Activated naive CD8-positive, alpha-beta T cell treated with anti-CD3 and anti-CD28 coated beads, Interleukin-2, amount 10 ng/mL, durations not matched to agents 7 days and 5 days (primary cell): ENCODE data around the gene KLHL30. TPM values are rescaled to one million over a fixed set of nuclear protein-coding genes. Genes with fewer than 3 reads are reported as not detected.

Source experiments
- ATAC-seq: fragments of 150-1000 bp; cut with Tn5 transposase; one replicate; pipeline ENCODE4 v1.10.0; 2021; ENCODE audit warnings: low read depth, moderate library complexity
- POLR2A ChIA-PET: fragments of 350-600 bp; sonication (Branson Sonifier 250); formaldehyde crosslinking; loops from one replicate; lab custom pipeline; 2021; ENCODE audit warnings: antibody characterized with exemption; lab: Charles Lee
- DNase-seq: peaks from one replicate; pipeline ENCODE4 v3.0.0; 2021
- H3K27ac Mint-ChIP-seq: one replicate; pipeline ENCODE4 v1.8.0; 2022; ENCODE audit warnings: mild to moderate bottlenecking, mixed read lengths
- H3K27me3 Mint-ChIP-seq: one replicate; pipeline ENCODE4 v1.8.0; 2022; ENCODE audit warnings: mild to moderate bottlenecking, moderate library complexity, mixed read lengths
- H3K36me3 Mint-ChIP-seq: one replicate; pipeline ENCODE4 v1.8.0; 2021; ENCODE audit warnings: mild to moderate bottlenecking, mixed read lengths
- H3K4me1 Mint-ChIP-seq: one replicate; pipeline ENCODE4 v1.8.0; 2021; ENCODE audit warnings: mixed read lengths
- H3K4me3 Mint-ChIP-seq: one replicate; pipeline ENCODE4 v1.8.0; 2022; ENCODE audit warnings: mild to moderate bottlenecking, moderate library complexity, mixed read lengths
- H3K9me3 Mint-ChIP-seq: one replicate; pipeline ENCODE4 v1.8.0; 2021; ENCODE audit warnings: mixed read lengths
- total RNA-seq, 2 experiments: library from RNA; stranded (reverse); gene quantifications; one replicate each; pipeline ENCODE4 v1.2.3, GENCODE V29; 2021

Gene KLHL30
- total RNA-seq, 2 experiments from 2014 or later: not detected

- POLR2A ChIA-PET: no interaction called here
- no peaks in the 10 kb centered on the region for H3K27me3 Mint-ChIP-seq
- H3K4me1 Mint-ChIP-seq: no peaks in the 10 kb centered on the region
- no peaks in the 10 kb centered on the region for H3K9me3 Mint-ChIP-seq
- no peak overlapping the region for H3K27ac Mint-ChIP-seq
- peaks cover 32% of the 10 kb centered on the region for H3K36me3 Mint-ChIP-seq
- DNase-seq (no peak), ATAC-seq (no peak)
- H3K4me3 Mint-ChIP-seq: no peak overlapping the region
Observed at GRCh38 chr2:238182362-238182761, 43.9 kb downstream of the KLHL30 start.

- no peaks in the 10 kb centered on the region for H3K9me3 Mint-ChIP-seq
- no peak for ATAC-seq
- no peak overlapping the region for H3K27ac Mint-ChIP-seq
- H3K36me3 Mint-ChIP-seq: peaks cover 36% of the 10 kb centered on the region
- no peaks in the 10 kb centered on the region for H3K4me1 Mint-ChIP-seq
- DNase-seq: no peak
- H3K4me3 Mint-ChIP-seq: no peak overlapping the region
- POLR2A ChIA-PET: no interaction called here
- no peaks in the 10 kb centered on the region for H3K27me3 Mint-ChIP-seq
Observed at GRCh38 chr2:238183821-238184220, 45.4 kb downstream of the KLHL30 start.

- POLR2A ChIA-PET: interaction anchor here (1.1 kb wide), 1 partner anchor 15 kb away, joined by 4 read pairs; the partner anchor contains the start of gene ILKAP
- Mint-ChIP-seq H3K4me1 (no peaks in the 10 kb centered on the region), H3K36me3 (peaks cover 24% of the 10 kb centered on the region), H3K4me3 (no peak overlapping the region), H3K27ac (no peak overlapping the region), H3K27me3 (no peaks in the 10 kb centered on the region), H3K9me3 (no peaks in the 10 kb centered on the region)
- ATAC-seq (no peak), DNase-seq (no peak)
Observed at GRCh38 chr2:238187618-238188548, 49.4 kb downstream of the KLHL30 start.

- Mint-ChIP-seq H3K9me3 (no peaks in the 10 kb centered on the region), H3K27me3 (no peaks in the 10 kb centered on the region), H3K27ac (no peak overlapping the region), H3K36me3 (peaks cover 23% of the 10 kb centered on the region), H3K4me3 (no peak overlapping the region), H3K4me1 (peaks cover under 1% of the 10 kb centered on the region)
- DNase-seq (no peak), ATAC-seq (no peak)
- POLR2A ChIA-PET: no interaction called here
Observed at GRCh38 chr2:238190445-238190844, 52.0 kb downstream of the KLHL30 start.

Other genes with a start within 250 kb of the KLHL30 start
- gene UBE2F, start 171.7 kb upstream of the KLHL30 start, total RNA-seq: 10 to 100 TPM; 49.0 to 49.8 TPM
- 10 to 100 TPM; 27.8 to 30.6 TPM for gene SCLY, start 77.7 kb upstream of the KLHL30 start, total RNA-seq
- gene ESPNL, start 38.3 kb upstream of the KLHL30 start, total RNA-seq: under 1 TPM; 0.09 to 0.11 TPM
- under 1 TPM in 1 of 2 experiments, not detected in 1; 0.42 TPM for gene ERFE, start 20.3 kb downstream of the KLHL30 start, total RNA-seq
- 10 to 100 TPM; 56.3 to 59.1 TPM for gene ILKAP, start 65.0 kb downstream of the KLHL30 start, total RNA-seq
- 1 to 10 TPM; 4.3 to 7.1 TPM for gene HES6, start 101.4 kb downstream of the KLHL30 start, total RNA-seq
- 10 to 100 TPM; 13.0 to 13.7 TPM for gene PER2, start 149.9 kb downstream of the KLHL30 start, total RNA-seq
- 1 to 10 TPM; 8.6 to 8.7 TPM for gene TRAF3IP1, start 181.8 kb downstream of the KLHL30 start, total RNA-seq